GM21360 (cell line): Measurements from ENCODE around the gene SCUBE3.

Source experiments
- ATAC-seq: cut with Tn5 transposase; IDR thresholded peaks from one replicate; pipeline ENCODE4 v1.9.1; 2021; ENCODE audit warnings: mild to moderate bottlenecking, moderate library complexity; ENCODE audit not compliant: unreplicated experiment

Gene SCUBE3

GRCh38 chr6:35181308-35181932 is 32.3 kb upstream of the SCUBE3 start:
- ATAC-seq = no peak

DNA sequence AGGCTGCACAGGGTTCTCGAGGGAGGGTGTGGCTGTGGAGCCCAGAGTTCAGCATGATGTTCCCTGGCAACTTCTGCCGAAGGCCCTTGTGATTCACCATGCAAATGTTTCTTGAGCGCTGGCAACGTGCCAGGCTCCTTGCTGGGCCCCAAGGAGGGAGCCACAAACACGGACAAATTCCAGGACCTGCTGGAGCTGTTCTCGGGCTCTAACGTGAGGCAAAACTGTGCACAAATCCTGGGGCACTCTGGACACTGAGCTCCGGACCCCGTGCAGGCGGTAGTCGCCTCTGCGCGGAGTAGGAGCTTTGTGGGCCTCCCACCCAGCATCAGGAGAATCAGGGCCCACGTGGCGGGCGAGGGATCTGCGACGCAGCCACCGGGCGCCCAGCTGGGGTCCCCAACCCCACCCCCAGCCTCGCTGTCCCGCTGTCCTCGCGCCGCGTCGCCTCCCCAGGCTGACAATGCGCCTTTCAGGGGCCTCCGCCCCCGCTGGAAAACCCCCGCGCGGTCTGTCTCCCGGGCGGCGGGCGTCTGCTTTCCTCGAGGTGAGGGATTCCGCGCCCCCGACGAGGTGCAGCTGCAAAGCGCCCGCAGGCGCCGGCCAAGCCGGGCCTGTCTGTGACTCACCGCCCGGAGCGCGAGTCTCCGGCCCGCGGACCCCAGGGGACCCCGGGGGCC is 31.7 kb upstream of the SCUBE3 start:
- ATAC-seq = no peak

DNA sequence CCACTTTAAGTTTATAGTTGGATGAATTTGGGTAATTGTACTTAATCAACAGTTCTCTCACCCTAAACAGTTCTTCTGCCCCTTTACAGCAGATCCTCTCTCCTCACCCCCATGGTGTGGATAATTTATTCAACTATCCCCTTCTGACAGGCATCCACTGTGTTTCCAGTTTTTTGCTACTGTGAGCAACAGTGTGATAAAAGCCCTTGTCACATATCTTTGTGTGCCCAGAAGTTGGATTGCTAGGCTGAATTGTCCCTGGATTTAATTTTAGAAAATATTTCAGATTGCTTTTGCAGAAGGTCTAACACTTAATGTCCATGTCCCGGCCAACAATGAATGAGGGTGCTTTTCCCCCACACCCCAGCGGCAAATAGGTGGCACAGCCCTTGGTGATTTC is 30.5 kb upstream of the SCUBE3 start:
- no peak for ATAC-seq

DNA sequence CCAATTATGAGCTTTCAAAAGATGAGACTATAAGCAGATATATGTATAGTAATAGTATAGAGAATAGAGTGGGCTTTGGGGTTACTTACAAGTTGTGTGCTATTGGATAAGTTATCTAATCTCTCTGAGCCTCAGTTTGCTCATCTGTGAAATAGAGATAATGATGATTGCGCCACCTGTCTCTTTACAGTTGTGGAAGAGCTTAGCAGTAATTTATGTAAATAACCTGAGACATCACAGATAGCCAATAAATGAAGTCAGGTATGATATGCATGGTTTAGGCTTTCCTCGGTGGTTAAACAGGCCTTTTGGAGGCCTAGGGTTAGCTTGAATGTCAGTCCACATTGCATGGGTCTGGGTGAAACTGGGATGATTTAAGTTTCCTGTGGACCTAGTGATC is 29.8 kb upstream of the SCUBE3 start:
- no peak for ATAC-seq

DNA sequence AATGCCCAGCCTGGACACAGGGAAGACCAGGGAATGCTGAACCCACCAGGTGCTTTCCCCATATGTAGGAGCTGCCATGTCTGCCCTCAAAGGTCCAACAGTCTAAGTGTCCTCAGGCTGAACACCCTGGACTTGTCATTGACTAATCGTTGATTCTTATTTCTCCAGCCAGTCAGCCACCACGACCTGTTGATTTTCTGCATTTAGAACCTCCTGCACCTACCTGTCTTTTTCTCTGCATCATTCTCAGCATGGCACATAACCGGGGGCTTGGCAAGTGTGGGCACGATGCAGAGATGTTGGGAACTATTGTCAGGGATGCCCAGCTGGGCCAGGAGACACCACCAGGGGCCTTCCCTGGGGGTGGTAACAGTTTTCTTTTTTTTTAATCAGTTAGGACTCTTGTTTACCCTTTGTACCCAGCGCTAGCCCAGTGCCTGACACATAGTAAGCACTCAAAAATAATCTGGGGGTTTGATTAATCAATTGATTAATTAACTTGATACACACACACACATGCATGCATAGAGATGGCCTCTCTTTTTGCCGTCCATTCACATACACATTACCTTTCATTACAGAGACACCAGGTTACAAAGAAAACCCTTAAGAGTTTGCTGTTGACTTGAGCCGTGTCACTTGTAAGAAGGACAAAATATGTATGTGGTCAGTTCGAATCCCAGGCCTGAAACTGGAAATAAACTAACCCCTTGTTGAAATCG is 29.0 kb upstream of the SCUBE3 start:
- no peak for ATAC-seq

- ATAC-seq = no peak
Measured at GRCh38 chr6:35185302-35185681, 28.5 kb upstream of the SCUBE3 start.

DNA sequence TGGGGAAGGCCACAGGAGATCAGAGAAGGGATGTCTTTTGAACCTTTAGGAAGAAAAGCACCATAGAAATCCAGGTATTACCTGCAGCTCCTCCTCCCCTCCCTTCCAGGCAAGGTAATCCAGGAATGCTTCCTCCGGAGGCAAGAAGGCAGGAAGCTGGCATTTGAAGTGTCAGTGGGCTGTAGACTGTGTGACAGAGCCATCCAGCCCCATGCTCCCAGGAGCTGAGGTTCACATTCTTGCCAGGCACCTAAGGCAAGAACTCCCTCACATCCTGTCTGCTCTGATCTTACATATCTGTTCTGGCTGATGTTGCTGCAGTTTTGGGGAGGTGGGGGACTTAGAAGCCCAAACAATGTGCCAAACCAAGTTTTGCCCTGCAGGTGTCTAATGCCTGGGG is 27.8 kb upstream of the SCUBE3 start:
- no peak for ATAC-seq

- ATAC-seq = no peak
Measured at GRCh38 chr6:35186571-35186970, 27.2 kb upstream of the SCUBE3 start.

DNA sequence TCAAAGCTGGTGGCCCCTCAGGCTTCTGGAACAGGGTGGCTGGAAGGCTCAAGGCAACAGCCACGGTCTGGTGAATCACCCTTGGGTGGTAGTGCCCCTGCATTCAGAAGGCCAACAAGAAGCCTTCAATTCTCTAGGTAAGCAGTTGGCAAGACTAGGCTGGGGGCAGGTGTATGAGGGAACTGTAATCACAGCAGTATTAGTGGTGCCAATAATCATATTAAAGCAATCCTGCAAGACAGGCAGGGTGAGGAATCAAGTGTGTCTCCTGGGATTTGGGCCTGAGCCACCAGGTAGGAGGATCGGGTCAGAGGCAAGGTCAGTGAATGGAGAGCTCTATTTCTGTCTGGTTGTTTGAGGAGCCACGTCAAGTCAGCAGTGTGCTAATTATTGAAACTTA is 24.9 kb upstream of the SCUBE3 start:
- ATAC-seq = no peak

DNA sequence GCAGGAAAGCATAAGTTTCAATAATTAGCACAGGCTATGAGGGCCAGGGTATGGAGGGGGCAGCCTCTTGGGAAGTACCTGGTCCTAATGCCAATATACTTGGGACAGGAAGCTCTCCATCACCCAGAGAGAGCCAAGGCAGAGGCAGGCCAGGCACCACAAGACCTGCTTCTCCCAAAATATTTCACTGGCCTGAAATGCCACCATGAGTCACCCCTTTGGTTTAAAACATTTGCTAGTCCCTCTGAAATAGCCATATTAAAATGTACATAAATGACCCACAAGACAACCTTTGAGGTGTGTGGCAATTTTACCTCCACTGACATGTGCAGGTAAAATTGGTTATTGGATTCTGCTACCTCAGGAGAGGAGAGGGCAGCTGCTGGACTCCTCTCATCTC is 23.4 kb upstream of the SCUBE3 start:
- no peak for ATAC-seq

GRCh38 chr6:35191889-35192288 is 21.9 kb upstream of the SCUBE3 start:
- ATAC-seq = no peak

DNA sequence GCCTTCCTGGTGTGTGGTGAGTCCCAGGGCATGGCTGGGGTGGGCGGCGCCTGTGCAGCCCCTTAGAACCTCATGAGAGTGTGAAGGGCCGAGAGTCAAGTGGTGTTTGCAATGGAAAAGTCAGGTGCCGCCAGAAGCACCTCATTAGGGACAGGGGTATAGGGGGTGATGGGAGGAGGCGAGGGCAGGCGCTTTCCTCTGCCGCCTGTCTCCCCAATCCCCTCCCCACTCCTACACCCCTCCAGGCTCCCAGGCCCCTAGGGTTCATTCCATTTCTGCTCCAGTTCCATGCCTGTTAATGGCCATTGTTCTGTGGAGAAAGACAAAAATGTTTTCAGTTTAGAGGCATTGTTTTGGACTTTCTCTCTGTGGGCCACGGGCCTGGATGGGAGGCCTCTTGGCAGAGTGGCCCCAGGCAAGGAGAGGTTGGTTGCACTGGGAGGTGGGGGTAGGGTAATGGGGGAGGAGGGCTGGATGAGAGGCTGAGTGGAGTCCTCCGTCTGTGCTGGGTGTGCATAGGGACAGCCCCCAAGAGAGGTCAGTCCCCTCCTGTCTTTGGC is 21.4 kb upstream of the SCUBE3 start:
- no peak for ATAC-seq

GRCh38 chr6:35194390-35194789 is 19.4 kb upstream of the SCUBE3 start:
- no peak for ATAC-seq

- ATAC-seq = no peak
Measured at GRCh38 chr6:35195120-35195780, 18.5 kb upstream of the SCUBE3 start.

- no peak for ATAC-seq
Measured at GRCh38 chr6:35197196-35197595, 16.6 kb upstream of the SCUBE3 start.

GRCh38 chr6:35199866-35200265 is 13.9 kb upstream of the SCUBE3 start:
- ATAC-seq = no peak

- ATAC-seq = no peak
Measured at GRCh38 chr6:35202066-35202546, 11.7 kb upstream of the SCUBE3 start.

DNA sequence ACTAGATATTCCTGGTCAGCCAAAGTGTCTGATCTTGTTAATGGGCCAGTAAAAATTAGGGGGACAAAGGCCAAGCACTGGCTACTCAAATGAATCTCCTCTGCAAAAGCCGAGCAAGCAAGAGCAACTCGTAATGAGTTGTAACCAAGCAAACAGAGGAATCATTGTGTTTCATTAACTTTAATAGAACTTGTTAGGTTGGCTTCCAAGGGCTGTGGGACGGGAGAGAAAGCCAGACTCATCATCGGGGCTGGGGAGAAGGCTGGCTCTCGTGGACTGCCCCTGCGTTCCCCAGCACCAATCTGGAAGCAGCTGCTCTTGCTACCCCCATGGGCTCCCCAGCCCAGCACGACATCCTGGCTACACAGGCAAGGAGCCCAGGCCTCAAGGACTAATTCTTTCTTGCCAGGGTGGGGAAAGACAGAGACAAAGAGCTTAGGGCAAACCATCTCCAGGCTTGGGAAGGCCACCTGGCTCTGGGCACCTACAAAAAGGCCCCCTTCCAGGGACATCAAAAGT is 10.5 kb upstream of the SCUBE3 start:
- no peak for ATAC-seq

DNA sequence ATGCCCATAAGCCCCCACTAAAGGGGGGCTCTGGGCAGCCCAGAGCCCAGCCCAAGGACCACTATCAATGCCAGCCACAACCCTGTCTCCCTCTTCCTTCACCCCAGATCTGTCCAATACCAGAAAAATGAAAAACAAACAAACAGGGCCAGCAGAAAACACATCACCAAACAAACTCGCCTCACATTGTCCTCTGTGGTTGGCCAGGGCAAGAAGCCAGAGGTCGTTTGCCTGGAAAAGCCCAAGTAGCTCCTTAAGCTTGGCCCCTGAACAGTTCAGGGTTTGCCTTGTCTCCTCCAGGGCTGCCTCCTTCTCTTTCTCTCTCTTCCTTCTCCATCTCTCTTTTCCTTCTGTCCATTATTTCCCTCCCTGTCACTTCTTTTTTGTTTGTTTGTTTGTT is 10.1 kb upstream of the SCUBE3 start:
- ATAC-seq = no peak

GRCh38 chr6:35206346-35206745 is 7.4 kb upstream of the SCUBE3 start:
- no peak for ATAC-seq

DNA sequence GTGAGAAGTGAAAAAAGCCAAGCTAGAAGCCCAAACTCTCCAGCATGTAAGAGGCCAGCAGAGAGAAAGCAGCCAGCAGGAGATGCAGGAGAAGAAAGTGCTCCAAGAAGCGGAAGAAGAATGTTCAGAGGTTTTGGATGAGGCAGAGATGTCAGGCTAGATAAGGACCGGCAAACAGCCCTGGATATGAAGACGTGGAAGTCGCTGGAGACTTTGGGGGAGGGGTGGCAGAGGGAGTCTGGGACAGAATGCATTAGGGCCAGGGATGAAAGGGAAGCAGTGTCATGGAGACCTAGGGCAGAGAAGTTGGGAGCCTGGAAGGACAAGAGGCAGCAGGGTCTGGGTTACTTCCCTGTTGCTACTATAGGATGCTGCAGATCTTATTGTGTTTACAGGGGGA is 5.3 kb upstream of the SCUBE3 start:
- ATAC-seq = no peak
